Fibroblast of skin of left biceps (primary cell): ENCODE data around the gene INTS13.
"Not testable (repeated sequence)": the region's sequence is repeated elsewhere in the genome, so short reads cannot be mapped to it uniquely, and the experiment has no call there.

Experiments
- DNase-seq, 2 experiments: peaks; one replicate each; pipeline ENCODE4 v3.0.0-alpha.2; 2013; ENCODE audit warnings: low read depth in 2 of 2

The INTS13 gene

DNA sequence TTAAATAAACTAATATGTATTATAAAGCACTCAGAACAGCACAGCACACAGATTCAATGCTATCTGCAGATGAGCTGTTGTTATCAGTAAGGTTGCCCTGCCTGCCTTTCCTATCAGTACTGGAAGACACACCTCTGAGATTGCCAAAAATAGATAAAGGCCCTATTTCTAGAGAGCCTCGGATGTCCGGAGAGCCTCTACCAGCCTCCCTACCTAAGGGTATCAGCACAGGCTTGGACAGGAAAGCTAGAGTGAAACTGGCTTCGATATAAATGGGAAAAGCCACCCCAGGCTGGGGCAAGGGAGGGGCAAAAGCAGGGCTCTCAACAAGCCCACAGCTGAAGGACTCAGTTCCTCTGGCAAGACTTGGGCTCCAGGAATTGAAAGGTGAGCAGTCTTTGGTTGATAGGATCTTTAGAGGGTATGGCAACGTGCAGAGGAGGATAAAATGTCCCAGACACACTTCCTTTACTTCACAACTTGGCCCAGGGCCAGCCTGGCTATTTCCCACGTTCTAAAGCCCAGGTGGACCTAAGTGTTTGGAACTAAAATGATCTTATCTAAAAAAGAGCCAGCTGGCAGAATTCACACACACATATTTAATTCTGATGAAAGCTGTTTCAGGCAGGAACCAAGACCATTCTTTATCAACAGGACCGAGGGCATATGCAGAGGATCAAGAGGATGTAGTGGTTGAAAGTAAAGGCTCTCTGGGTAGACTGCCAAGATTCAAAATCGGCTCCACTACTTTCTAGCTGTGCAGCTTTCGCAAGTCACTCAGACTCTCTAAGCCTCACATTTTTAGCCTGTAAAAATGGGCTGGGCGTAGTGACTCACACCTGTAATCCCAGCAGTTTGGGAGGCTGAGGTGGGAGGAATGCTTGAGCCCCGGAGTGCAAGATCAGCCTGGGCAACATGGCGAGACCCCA lies 67.0 kb downstream of the INTS13 start:
- DNase-seq, result no peak

- no peak for DNase-seq
Measured at GRCh38 chr12:26869908-26870459, 67.8 kb downstream of the INTS13 start.

- no peak for DNase-seq
Measured at GRCh38 chr12:26869104-26869494, 68.7 kb downstream of the INTS13 start.

- no peak for DNase-seq
Measured at GRCh38 chr12:26868447-26869103, 69.2 kb downstream of the INTS13 start.

GRCh38 chr12:26867080-26867479 lies 70.7 kb downstream of the INTS13 start:
- DNase-seq, result no peak

GRCh38 chr12:26863515-26863914 lies 74.3 kb downstream of the INTS13 start:
- no peak for DNase-seq

- not testable (repeated sequence) for DNase-seq
Measured at GRCh38 chr12:26862787-26863186, 75.0 kb downstream of the INTS13 start.

DNA sequence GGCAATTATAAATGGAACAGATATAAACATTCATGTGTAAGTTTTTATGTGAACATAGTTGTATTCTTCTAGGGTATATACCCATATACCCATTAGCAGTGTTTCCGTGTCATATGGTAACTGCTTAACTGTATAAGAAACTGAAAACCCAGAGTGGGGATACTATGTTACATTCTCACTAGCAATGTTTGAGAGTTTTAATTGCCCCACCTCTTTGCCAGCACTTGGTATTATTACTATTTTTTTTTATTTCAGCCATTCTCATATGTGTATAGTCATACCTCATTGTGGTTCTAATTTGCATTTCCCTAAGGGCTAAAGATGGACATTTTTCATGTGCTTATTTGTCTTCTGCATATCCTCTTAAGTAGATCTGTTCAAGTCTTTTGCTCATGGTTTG lies 76.1 kb downstream of the INTS13 start:
- DNase-seq, result no peak

DNA sequence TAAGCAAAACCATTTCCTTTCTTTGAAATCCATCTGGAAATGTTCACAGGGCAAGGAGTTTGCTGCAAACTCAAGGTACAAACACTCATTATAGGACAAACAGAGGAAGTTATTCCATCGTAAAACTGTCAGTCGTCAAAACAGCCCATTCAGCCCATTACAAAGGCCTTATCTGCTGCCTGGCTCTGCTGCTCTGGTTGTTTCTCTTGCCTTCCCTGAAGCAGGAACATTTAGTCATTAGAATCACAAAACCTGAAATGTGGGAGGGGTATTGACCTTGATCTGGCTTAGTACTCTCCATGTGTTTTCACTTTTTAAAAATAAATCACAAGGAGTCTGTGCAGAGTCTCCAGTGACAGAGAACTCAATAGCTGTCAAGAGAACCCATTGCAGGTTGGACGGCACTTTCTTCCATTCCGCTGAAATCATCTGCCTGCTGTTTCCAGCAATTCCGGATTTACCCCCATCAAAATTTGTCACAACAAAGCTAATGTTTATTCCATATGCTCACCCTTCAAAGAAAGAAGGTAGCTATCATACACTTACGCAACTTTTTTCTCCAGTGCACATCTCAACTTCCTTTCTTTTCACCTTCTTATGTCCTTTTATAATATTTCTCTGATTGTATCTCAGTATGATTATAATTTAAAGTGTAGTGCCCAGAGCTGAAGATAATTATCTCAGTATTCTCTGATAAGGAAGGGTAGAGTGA lies 80.2 kb downstream of the INTS13 start:
- no peak for DNase-seq

DNA sequence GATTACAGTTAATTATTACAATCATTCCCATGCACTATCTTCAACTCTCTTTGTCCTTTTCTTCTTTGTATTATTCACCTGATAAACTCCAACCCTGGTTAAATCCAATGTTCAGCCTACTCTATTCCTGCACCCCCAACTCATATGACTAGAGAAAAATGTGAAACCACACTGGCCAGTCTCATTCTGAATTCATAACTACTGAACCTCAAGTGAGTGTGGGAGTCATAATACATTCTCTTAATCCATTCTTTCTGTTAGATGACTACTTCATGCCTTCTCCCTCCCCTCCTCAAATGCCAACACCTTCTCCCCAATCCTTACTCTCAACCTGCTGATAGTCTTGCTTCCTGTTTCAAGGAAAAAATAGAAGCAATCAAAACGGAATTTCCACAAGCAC lies 82.4 kb downstream of the INTS13 start:
- DNase-seq, result no peak
